ENCODE measurements around the gene ITPK1. TPM values are rescaled to one million over a fixed set of nuclear protein-coding genes. Genes with fewer than 3 reads are reported as not detected.

ITPK1 gene
- total and polyA plus RNA-seq, 10 of the 15 experiments (the other 5 are each of a cell fraction or from before 2014, with no cell fraction given), result 1.3 to 73.2 (median 27.0) TPM

GRCh38 chr14:93029417-93029816 lies 86.3 kb downstream of the ITPK1 start (continued):
- TF ChIP-seq ZBTB11 (CRISPR knock-in tag; IDR thresholded peaks at IDR 0.05) (no peak), CHD4 (IDR thresholded peaks at IDR 0.05) (no peak)

DNA sequence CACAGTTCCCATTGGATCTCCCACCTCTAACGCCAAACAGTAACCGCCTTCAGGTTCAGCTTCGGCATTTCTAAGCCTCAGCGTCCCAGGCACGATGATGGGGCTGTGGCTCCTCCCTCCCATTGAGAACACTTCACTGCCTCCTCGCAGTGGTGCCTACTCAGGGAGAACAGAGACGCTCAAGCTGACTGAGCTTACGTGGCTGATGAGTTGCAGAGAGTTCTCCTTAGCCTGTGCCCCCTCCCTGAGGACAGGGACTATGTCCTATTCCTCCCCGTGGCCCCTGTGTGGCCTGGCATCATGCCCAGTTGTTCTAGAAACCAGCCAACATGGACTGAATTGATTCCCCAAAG lies 87.0 kb downstream of the ITPK1 start:
- Histone ChIP-seq H3K4me3 (no peak overlapping the region), H4K20me1 (ENCODE audit: control insufficient read depth, insufficient read depth) (no peaks in the 10 kb centered on the region; the same call in 1 of the 2 replicates), H3K36me3 (ENCODE audit: control insufficient read depth in 2 of 2, insufficient read depth in 2 of 2, low read length in 1 of 2) (peaks cover 0 to 5% of the 10 kb centered on the region in 2 experiments; a peak in 3 of 4 replicates), H2AFZ (ENCODE audit: control insufficient read depth, low read depth, low read length) (no peak overlapping the region), H3K27ac (ENCODE audit: control insufficient read depth, insufficient read depth) (no peak overlapping the region), H3K4me2 (ENCODE audit: control insufficient read depth, insufficient read depth) (no peak overlapping the region), H3K79me2 (ENCODE audit: control insufficient read depth, insufficient read depth, low read length) (peaks cover 3% of the 10 kb centered on the region), H3K9me3 (replicated peaks; ENCODE audit: control insufficient read depth, insufficient read depth, low read length) (no peaks in the 10 kb centered on the region), H3K9ac (ENCODE audit: control insufficient read depth, insufficient read depth, low read length) (no peak overlapping the region), H3K4me1 (ENCODE audit: control insufficient read depth, insufficient read depth, low read length) (peaks cover 14% of the 10 kb centered on the region), H3K27me3 (replicated peaks in 1 of 2; ENCODE audit: control insufficient read depth in 2 of 2, insufficient read depth in 2 of 2, low read length in 1 of 2) (no peaks in the 10 kb centered on the region)
- TF ChIP-seq NKRF (conservative IDR thresholded peaks at IDR 0.05) (no peak), JUND (IDR thresholded peaks at IDR 0.05; ENCODE audit: low read depth, low read length) (no peak), MXI1 (IDR thresholded peaks at IDR 0.05; ENCODE audit: low read depth, low read length) (no peak), RUNX3 (IDR thresholded peaks at IDR 0.05; ENCODE audit: low read length) (no peak), RBBP5 (conservative IDR thresholded peaks at IDR 0.05) (no peak), HDAC6 (IDR thresholded peaks at IDR 0.05; ENCODE audit: unreplicated experiment) (no peak), PAX8 (IDR thresholded peaks at IDR 0.05) (no peak), ZNF217 (IDR thresholded peaks at IDR 0.05) (no peak), BMI1 (IDR thresholded peaks at IDR 0.05; ENCODE audit: borderline replicate concordance) (no peak)
- SMC1A ChIA-PET (ENCODE audit: uncharacterized antibody, unreplicated experiment), result no interaction called here
- intact Hi-C loops (cut with micrococcal nuclease; ENCODE audit: unreplicated experiment), result no loop called here
- in situ Hi-C loops (cut with MboI), result no loop called here
- RAD21 ChIA-PET (ENCODE audit: unreplicated experiment), result no interaction called here
- WGBS (ENCODE audit: insufficient coverage, insufficient replicate concordance, low lambda C conversion rate, missing lambda C conversion rate), result 83% methylated on average over 9 of the region's 9 CpGs
- POLR2A ChIA-PET, result no interaction called here
- DNase-seq (ENCODE audit: low read depth, low spot score), result no peak
- ATAC-seq, result no peak
- BruUV-seq (replicated peaks), result no TSS peak
- CTCF ChIA-PET, result interaction anchor here (1.5 kb wide), 1 partner anchor 84 kb away, joined by 5 read pairs; no protein-coding TSS in a partner anchor
- FAIRE-seq, result no peak

Measured in GM12878 (cell line).